ENCODE data around the gene RASGEF1B. TPM values are rescaled to one million over a fixed set of nuclear protein-coding genes. Genes with fewer than 3 reads are reported as not detected.

RASGEF1B gene
- total and polyA plus RNA-seq, 2 donors (not counting 3 experiments of a cell fraction or from before 2014, with no cell fraction given): not detected

DNA sequence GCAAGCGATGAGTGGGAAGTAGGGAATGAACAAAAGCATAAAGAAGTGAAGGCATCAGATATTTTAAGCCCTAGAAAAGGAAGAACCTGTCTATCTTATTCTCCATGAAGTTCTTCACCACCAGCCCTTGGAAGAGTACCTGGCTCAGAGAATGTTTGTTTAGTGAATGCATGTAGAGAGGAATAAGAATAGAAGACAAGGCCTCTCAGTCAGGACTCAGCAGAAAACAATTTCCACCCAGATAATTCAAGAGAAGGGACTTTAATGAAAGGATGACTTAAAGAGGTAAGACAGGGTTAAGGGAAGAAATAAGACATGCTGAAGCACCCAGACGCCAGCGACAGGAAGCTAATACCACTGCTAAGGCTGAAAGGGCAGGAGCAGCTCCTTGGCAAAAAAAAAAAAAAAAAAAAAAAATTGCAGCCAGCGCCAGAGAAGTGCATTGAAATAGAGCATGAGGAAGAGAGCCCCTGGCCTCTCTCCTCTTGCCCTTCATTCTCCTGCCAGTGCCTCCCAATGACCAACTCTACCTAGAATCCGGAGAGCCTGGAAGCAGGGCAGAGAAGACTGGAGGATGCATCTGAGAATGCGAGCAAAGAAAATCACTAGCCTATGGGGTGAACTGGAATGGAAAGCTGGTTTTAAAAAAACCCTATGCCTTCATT, 47.2 kb upstream of the RASGEF1B start:
- Histone ChIP-seq H3K79me2 (ENCODE audit: control insufficient read depth, insufficient read depth, low read length) (no peaks in the 10 kb centered on the region), H3K27me3 (ENCODE audit: control insufficient read depth in 2 of 2, insufficient read depth in 2 of 2, low read length in 2 of 2) (no peaks in the 10 kb centered on the region), H3K4me1 (ENCODE audit: control insufficient read depth, extremely low read depth, insufficient read depth, low read length) (no peaks in the 10 kb centered on the region), H3K36me3 (ENCODE audit: control insufficient read depth in 2 of 2, extremely low read depth in 1 of 2, insufficient read depth in 2 of 2, low read length in 2 of 2) (no peaks in the 10 kb centered on the region), H3K9me1 (replicated peaks; ENCODE audit: control insufficient read depth, extremely low read depth, insufficient read depth, low read length) (no peaks in the 10 kb centered on the region), H3K9me3 (replicated peaks; ENCODE audit: control insufficient read depth, insufficient read depth, low read length) (no peaks in the 10 kb centered on the region), H3K27ac (ENCODE audit: insufficient read depth, low read depth, low read length) (no peak overlapping the region), H3K4me2 (ENCODE audit: insufficient read depth, low read length) (no peak overlapping the region), H3K9ac (replicated peaks; ENCODE audit: extremely low read depth, insufficient read depth, low read length) (no peak overlapping the region), H2AFZ (ENCODE audit: low read depth, low read length) (no peak overlapping the region), H4K20me1 (replicated peaks; ENCODE audit: control insufficient read depth, extremely low read depth, insufficient read depth, low read length) (no peaks in the 10 kb centered on the region), H3K4me3 (replicated peaks in 1 of 3; ENCODE audit: insufficient read depth in 1 of 3, low read depth in 1 of 3, low read length in 3 of 3) (no peak overlapping the region)
- ChIA-PET POLR2A (no interaction called here), CTCF (no interaction called here)
- DNase-seq (ENCODE audit: low read depth, low spot score) (no peak), FAIRE-seq (no peak)
- intact Hi-C loops (cut with micrococcal nuclease) (no loop called here), dilution Hi-C loops (cut with MboI; ENCODE audit: extremely low pct_ligation_motif_present, low sequenced_read_pairs) (no loop called here)
- TF ChIP-seq EZH2 (IDR thresholded peaks at IDR 0.05; ENCODE audit: borderline replicate concordance, low read depth, low read length, severe bottlenecking) (no peak), MYC (IDR thresholded peaks at IDR 0.05; ENCODE audit: low read depth, low read length) (no peak), POLR2AphosphoS5 (IDR thresholded peaks at IDR 0.05; ENCODE audit: insufficient read depth, low read depth, low read length) (no peak)
- TF ChIP-seq, protein P1, sequence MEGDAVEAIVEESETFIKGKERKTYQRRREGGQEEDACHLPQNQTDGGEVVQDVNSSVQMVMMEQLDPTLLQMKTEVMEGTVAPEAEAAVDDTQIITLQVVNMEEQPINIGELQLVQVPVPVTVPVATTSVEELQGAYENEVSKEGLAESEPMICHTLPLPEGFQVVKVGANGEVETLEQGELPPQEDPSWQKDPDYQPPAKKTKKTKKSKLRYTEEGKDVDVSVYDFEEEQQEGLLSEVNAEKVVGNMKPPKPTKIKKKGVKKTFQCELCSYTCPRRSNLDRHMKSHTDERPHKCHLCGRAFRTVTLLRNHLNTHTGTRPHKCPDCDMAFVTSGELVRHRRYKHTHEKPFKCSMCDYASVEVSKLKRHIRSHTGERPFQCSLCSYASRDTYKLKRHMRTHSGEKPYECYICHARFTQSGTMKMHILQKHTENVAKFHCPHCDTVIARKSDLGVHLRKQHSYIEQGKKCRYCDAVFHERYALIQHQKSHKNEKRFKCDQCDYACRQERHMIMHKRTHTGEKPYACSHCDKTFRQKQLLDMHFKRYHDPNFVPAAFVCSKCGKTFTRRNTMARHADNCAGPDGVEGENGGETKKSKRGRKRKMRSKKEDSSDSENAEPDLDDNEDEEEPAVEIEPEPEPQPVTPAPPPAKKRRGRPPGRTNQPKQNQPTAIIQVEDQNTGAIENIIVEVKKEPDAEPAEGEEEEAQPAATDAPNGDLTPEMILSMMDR (IDR thresholded peaks at IDR 0.05; ENCODE audit: extremely low read depth in 1 of 2, insufficient read depth in 1 of 2, low read depth in 1 of 2, low read length in 2 of 2): no peak
- BruUV-seq (replicated peaks): no TSS peak

DNA sequence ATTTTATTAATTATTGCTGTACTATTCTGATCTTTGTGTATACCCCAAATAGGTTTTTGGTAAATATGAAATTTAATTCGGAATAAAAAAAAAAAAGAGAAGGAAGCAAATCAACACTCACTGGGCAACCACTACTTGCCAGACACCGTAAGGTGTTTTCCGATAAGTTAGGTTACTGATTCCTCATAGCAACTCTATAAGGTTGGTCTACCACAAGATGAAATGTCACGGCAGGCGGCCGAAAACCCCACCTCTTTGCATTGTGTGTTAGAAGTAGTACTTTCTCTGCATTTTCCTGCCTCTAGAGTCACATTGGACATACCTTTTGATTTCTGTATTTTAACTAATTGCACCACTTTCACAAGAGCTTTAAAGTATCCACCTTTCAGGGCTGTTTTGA, 44.5 kb upstream of the RASGEF1B start:
- no peaks in the 10 kb centered on the region for H3K4me1 ChIP-seq (ENCODE audit: control insufficient read depth, extremely low read depth, insufficient read depth, low read length)
- ChIA-PET POLR2A (no interaction called here), CTCF (interaction anchor here (1.1 kb wide), 1 partner anchor 49 kb away, joined by 4 read pairs; no protein-coding TSS in a partner anchor)
- dilution Hi-C loops (cut with MboI; ENCODE audit: extremely low pct_ligation_motif_present, low sequenced_read_pairs) (no loop called here), intact Hi-C loops (cut with micrococcal nuclease) (no loop called here)
- no peak overlapping the region for H2AFZ ChIP-seq (ENCODE audit: low read depth, low read length)
- H3K9ac ChIP-seq (replicated peaks; ENCODE audit: extremely low read depth, insufficient read depth, low read length): no peak overlapping the region
- DNase-seq (ENCODE audit: low read depth, low spot score) (no peak), FAIRE-seq (no peak)
- no peaks in the 10 kb centered on the region for H3K9me1 ChIP-seq (replicated peaks; ENCODE audit: control insufficient read depth, extremely low read depth, insufficient read depth, low read length)
- no peaks in the 10 kb centered on the region for H3K79me2 ChIP-seq (ENCODE audit: control insufficient read depth, insufficient read depth, low read length)
- no TSS peak for BruUV-seq (replicated peaks)
- no peaks in the 10 kb centered on the region for H4K20me1 ChIP-seq (replicated peaks; ENCODE audit: control insufficient read depth, extremely low read depth, insufficient read depth, low read length)
- no peaks in the 10 kb centered on the region for H3K36me3 ChIP-seq (ENCODE audit: control insufficient read depth in 2 of 2, extremely low read depth in 1 of 2, insufficient read depth in 2 of 2, low read length in 2 of 2)
- no peak for TF ChIP-seq POLR2A (IDR thresholded peaks at IDR 0.05; ENCODE audit: low read depth, low read length)
- TF ChIP-seq, protein P2, sequence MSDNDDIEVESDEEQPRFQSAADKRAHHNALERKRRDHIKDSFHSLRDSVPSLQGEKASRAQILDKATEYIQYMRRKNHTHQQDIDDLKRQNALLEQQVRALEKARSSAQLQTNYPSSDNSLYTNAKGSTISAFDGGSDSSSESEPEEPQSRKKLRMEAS (IDR thresholded peaks at IDR 0.05; ENCODE audit: insufficient read depth, insufficient read length): no peak
- TF ChIP-seq GATA2 (IDR thresholded peaks at IDR 0.05; ENCODE audit: insufficient read depth, insufficient read length, low read depth, low read length): no peak
- TF ChIP-seq MYC (IDR thresholded peaks at IDR 0.05; ENCODE audit: low read depth, low read length): no peak
- TF ChIP-seq, protein P1 (IDR thresholded peaks at IDR 0.05; ENCODE audit: extremely low read depth in 1 of 2, insufficient read depth in 1 of 2, low read depth in 1 of 2, low read length in 2 of 2): no peak
- no peak for TF ChIP-seq EZH2 (IDR thresholded peaks at IDR 0.05; ENCODE audit: borderline replicate concordance, low read depth, low read length, severe bottlenecking)
- TF ChIP-seq POLR2AphosphoS5 (IDR thresholded peaks at IDR 0.05; ENCODE audit: insufficient read depth, low read depth, low read length): no peak
- no peak for TF ChIP-seq FOS (IDR thresholded peaks at IDR 0.05; ENCODE audit: borderline replicate concordance, insufficient read depth, low read length)
- no peak for TF ChIP-seq JUN (IDR thresholded peaks at IDR 0.05; ENCODE audit: borderline replicate concordance, insufficient read depth, insufficient read length, low read depth)
- H3K4me3 ChIP-seq (replicated peaks in 1 of 3; ENCODE audit: insufficient read depth in 1 of 3, low read depth in 1 of 3, low read length in 3 of 3): no peak overlapping the region
- H3K4me2 ChIP-seq (ENCODE audit: insufficient read depth, low read length): no peak overlapping the region
- no peaks in the 10 kb centered on the region for H3K9me3 ChIP-seq (replicated peaks; ENCODE audit: control insufficient read depth, insufficient read depth, low read length)
- H3K27ac ChIP-seq (ENCODE audit: insufficient read depth, low read depth, low read length): no peak overlapping the region
- H3K27me3 ChIP-seq (ENCODE audit: control insufficient read depth in 2 of 2, insufficient read depth in 2 of 2, low read length in 2 of 2): peaks cover 0 to 3% of the 10 kb centered on the region in 2 experiments

All from endothelial cell of umbilical vein (primary cell).